Suprapubic skin (tissue), 3 donors: ENCODE data around the gene HOXB2.

Experiments used
- CTCF ChIP-seq, 2 donors: fragments of 200-600 bp in 1 of 2; fragments of 450-650 bp in 1 of 2; sonication (generic) in 1 of 2; IDR thresholded peaks; one replicate each; pipeline ENCODE4 v1.5.1; 2016 to 2019; ENCODE audit warnings: antibody characterized with exemption in 2 of 2, mild to moderate bottlenecking in 1 of 2, moderate library complexity in 1 of 2
- EP300 ChIP-seq: sonication (generic); formaldehyde crosslinking; IDR thresholded peaks from one replicate; pipeline ENCODE4 v1.6.1; 2017; ENCODE audit warnings: antibody characterized with exemption

GRCh38 chr17:48548523-48549280, 3.8 kb upstream of the HOXB2 start:
- TF ChIP-seq CTCF (IDR thresholded peaks at IDR 0.05) = no peak
- no peak for TF ChIP-seq EP300
